DMS53 (cell line): Measurements from ENCODE around the gene CCR7.
A peak's percentile ranks its signal among the peaks of the same experiment; 100 is the strongest.
"Not testable (repeated sequence)": the region's sequence is repeated elsewhere in the genome, so short reads cannot be mapped to it uniquely, and the experiment has no call there.

Experiments used
- DNase-seq: peaks from one replicate; lab custom pipeline; 2025; lab: John Stamatoyannopoulos, UW

CCR7 gene

DNA sequence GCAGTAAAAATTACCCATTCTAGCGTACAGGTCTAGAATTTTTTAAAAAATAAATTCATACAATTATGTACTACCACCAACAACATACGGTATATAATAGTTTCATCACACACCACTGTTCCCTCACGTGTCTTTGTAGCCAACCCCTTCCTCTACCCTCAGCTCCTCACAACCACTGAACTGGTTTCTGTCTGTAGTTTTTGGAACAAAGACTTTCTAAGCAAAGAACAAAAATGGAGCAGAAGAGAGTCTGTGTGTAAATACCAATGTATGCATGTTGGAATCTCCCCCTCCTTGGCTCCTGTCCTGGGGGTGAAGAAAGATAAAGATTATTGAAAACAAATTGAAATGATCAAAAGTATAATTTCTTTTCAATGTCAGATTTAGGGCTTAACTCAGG is 31.9 kb upstream of the CCR7 start:
- no peak for DNase-seq

DNA sequence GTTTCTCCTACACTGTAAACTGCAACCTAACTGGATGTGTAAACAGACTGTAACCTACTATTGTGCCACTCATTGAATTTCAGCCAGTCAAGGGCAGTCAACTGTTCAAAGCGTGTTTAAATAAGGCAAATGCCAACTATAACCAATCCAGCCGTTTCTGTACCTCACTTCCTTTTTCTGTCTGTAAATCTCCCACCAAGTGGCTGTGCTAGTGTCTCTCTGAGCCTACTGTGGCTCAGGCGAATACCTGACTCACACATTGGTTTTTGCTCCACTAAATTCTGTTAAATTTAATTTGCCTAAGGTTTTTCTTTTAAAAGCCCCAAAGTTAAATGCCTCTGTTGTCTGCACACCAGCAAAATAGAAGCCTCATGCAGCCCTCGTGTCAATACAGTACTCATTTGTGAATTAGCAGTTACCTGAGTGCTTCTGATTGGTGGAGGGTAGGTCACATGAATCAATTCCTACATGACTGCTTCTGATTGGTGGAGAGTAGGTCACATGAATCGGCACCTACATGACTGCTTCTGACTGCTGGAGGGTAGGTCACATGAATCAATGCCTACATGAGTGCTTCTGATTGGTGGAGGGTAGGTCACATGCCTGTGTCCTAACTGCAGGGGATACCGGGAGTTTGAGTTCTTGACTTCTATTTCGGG is 31.1 kb upstream of the CCR7 start:
- DNase-seq: peak; percentile 52

DNA sequence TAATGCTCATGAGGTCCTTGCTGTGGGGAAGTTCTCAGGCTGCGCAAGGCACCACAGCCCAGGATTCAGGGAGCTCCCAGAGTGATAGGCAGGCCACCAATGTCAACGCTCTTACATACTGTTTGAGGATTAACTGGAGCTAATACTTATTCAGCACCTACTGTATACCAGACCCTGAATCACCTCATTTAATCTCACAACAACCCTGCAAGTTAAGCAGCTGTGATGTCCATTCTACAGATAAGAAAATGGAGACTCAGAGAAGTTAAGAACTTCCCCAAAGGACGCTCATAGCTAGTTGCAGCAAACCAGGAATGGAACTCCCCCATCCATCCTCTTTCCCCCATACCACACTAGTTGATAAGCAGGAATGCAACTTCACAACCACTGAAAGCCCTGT is 25.5 kb upstream of the CCR7 start:
- DNase-seq: no peak

DNA sequence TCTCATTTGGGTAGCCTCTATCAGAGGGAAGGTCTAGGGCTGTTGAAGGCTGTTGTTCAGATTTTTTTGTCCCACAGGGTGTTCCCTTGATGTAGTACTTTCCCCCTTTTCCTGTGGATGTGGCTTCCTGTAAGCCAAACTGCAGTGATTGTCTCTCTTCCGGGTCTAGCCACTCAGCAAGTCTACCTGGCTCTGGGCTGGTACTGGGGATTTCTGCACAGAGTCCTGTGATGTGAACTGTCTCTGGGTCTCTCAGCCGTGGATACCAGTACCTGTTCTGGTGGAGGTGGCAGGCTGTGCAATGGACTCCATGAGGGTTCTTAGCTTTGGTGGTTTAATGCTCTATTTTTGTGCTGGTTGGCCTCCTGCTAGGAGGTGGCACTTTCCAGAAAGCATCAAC is 23.3 kb upstream of the CCR7 start:
- no peak for DNase-seq

DNA sequence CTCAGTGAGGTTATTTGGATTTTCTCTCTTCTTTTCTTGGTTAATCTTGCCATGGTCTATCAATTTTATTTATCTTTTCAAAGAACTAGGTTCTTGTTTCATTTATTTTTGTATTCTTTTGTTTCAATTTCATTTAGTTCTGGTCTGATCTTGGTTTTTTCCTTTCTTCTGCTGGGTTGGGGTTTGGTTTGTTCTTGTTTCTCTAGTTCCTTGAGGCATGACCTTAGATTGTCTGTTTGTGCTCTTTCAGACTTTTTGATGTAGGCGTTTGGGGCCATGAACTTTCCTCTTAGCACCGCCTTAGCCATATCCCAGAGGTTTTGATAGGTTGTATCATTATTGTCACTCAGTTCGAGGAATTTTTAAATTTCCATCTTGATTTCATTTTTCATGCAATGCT is 21.0 kb upstream of the CCR7 start:
- DNase-seq: not testable (repeated sequence)

DNA sequence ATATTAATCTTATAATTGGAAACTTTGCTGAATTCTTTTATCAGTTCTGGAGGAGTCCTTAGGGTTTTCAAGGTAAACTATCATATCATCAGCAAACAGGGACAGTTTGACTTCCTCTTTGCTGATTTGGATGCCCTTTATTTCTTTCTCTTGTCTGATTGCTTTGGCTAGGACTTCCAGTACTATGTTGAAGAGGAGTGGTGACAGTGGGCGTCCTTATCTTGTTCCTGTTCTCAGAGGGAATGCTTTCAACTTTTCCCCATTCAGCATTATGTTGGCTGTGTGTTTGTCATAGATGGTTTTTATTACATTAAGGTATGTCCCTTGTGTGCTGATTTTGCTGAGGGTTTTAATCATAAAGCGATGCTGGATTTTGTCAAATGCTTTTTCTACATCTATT is 19.7 kb upstream of the CCR7 start:
- not testable (repeated sequence) for DNase-seq

DNA sequence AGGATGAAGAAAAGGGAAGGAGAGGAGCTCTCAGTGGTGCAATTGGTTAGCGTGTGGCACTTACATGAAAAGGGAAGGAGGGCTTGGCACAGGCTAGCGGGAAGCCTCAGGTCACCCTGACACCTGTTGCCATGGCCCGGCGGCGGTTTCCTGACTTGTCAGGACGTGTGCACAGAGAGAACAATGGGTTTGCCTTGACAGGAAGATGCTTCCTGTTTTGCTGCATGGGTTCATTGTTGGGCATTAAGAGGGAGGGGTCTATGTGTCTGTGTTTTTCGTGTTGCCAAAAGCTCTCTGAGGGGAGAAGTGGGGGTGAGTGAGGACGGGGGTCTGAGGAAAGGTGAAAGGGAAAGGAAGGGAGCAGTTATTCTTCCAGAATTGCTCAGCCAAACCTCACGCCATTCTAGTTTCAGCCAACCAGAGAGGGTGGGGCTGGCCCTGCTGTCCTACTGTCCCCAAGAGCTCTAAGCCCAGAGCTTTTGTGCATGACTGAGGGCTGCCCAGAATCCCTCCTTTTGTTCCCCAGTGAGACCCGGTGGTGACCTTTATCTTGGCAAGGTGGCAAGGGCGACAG is 17.1 kb upstream of the CCR7 start:
- peak; percentile 75 for DNase-seq

DNA sequence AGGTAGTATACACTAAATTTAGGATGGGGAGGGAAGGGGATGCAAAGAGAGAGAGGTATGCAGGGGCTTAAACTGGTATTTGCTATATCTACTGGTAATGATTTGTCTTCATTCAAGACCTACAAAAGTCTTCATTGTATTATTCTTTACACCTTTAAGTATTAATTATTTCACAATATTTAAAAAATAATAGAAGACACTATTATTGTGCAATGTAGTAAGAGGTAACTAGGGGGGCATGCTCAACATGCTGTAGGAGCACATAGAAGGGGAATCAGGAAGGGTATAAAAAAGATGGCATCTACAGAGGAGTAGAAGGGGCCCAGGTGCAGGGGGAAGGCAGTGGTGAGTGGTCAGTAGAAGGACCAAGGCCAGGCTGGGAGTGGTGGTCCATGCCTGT is 14.9 kb upstream of the CCR7 start:
- DNase-seq: no peak

DNA sequence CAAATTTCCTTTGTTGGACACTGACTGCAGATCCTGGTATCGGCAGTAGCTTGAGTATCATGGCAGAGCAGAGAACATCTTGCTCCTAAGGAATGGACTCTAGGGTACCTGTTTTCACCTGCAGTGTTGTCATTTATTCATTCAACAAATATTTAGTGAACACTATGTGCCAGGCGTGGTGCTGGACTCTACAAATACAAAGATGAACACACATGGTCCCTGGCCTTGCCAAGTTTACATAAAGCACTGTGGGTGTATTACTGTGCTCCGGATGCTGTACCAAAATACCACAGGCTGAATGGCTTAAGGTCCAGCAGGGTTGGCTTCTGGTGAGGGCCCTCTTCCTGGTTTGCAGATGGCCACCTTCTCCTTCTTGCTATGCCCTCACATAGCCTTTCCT is 14.2 kb upstream of the CCR7 start:
- no peak for DNase-seq

DNA sequence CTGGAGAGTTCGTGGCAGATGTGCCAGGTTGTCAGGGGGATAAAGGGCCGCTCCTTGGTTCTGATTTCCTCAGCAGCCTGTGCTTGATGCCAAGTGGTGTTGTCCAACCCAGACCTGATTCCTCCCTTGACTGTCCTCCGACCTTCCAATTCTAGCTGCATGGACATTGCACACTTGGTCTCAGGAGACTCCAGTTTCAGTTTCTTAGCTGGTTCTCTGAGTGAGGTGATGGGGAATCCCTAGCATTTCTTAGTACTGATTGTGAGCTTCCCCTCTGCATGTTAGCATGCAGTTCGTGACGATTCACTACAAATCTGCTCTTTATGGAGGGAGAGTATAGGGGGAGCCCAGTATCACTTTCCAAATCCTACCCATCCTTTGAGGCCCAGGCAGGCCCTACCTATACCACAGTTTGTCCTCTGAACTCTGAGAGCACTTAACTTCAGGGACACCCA is 12.4 kb upstream of the CCR7 start:
- no peak for DNase-seq

DNA sequence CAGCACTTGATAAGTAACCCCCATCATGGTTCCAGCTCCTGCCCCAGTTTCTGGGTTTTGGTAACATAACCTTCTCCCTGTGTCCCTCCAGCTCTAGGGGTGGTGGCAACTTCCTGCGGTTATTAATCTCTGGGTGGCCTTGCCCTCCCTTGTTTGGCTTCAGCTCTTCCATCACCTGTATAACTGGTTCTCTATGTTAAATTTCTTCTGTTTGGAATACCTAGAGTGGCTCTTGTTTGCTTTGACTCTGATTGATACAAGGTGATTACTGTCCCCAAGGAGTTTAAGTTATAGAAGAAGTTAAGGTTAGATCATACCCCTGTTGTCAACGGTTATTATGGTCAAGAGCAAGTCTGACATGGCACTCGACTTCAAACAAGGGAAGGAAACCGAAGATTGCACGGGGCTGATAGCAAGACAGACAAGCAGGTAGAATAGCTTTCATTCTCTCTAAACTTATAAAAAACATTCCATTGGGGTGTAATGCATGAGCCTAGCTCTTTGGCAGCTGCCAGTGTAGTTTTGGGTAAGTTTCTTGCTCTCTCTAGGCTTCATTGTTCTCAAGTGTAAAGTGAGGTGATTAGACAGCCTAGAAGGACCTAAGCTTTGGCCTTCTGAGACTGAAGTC is 11.0 kb upstream of the CCR7 start:
- no peak for DNase-seq

DNA sequence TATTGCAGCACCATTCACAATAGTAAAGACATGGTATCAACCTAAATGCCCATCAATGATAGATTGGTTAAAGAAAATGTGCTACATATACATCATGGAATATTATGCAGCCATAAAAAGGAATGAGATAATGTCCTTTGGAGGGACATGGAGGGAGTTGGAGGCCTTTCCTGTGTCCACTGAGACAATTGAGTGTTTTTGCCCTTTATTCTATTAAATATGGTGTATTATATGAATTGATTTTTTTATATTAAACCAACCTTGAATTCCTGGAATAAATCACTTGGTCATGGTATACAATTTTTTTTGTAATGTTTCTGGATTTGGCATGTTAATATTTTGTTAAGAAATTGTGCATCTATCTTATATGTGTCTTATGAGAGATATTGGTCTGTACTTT is 9.0 kb upstream of the CCR7 start:
- DNase-seq: no peak

DNA sequence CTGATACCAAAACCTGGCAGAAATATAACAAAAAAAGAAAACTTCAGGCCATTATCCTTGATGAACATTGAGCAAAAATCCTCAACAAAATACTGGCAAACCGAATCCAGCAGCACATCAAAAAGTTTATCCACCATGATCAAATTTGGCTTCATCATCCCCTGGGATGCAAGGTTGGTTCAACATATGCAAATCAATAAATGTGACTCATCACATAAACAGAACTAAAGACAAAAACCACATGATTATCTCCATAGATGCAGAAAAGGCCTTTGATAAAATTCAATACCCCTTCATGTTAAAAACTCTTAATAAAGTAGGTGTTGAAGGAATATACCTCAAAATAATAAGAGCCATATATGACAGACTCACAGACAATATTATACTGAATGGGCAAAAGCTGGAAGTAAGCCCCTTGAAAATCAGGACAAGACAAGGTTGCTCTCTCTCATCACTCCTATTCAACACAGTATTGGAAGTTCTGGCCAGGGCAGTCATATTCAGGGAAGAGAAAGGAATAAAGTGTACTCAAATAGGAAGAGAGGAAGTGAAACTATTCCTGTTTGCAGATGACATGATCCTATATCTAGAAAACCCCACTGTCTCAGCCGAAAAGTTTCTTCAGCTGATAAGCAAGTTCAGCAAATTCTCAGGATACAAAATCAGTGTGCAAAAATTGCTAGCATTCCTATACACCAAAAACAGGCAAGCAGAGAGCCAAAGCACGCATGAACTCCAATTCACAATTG is 7.1 kb upstream of the CCR7 start:
- not testable (repeated sequence) for DNase-seq

DNA sequence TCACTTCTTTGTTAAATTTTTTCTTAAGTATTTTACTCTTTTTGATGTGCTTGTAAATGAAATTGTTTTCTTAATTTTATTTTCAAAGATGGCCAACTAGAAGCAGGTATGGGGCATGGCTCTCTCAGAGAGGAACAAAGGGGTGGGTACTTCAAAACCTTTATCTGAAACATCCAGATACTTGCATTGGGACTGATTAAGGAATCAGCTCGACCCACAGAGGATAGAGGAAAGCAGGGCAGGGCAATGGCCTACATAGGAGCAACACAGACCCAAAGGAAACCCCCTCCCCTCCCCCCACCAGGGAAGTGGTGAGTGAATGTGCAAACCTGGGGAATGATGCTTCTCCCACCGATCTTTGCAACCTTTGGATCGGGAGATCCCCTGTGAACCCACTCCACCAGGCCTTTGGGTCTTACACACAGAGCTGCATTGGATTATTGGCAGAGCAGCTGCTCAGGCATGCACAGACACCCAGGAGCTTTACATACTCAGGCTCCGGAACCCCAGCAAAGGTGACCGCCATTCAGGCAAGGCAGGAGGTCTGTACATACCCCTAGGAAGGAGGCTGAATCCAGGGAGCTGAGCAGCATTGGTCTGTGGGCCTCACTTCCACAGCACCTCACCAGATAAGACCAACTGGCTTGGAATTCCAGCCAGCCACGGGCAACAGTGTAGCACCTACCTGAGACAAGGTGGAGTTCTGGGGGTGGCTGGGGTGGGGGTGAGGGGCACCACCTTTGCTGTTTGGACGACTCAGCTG is 3.0 kb upstream of the CCR7 start:
- DNase-seq: no peak

DNA sequence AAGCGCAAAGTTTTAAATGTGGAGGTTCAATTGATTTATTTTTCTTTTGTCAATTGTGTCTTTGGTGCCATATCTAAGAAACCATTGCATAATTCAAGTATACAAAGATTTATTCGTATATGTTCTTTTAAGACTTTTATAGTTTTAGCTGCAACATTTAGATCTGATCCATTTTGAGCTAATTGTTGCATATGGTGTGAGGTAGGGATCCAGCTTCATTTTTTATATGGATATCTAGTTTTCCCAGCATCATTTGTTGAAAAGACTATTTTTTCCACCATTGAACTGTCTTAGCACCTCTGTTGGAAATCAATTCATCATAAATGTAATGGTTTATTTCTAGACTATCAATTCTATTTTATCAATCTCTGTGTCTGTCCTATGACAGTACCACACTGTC is 2.1 kb upstream of the CCR7 start:
- DNase-seq: no peak

DNA sequence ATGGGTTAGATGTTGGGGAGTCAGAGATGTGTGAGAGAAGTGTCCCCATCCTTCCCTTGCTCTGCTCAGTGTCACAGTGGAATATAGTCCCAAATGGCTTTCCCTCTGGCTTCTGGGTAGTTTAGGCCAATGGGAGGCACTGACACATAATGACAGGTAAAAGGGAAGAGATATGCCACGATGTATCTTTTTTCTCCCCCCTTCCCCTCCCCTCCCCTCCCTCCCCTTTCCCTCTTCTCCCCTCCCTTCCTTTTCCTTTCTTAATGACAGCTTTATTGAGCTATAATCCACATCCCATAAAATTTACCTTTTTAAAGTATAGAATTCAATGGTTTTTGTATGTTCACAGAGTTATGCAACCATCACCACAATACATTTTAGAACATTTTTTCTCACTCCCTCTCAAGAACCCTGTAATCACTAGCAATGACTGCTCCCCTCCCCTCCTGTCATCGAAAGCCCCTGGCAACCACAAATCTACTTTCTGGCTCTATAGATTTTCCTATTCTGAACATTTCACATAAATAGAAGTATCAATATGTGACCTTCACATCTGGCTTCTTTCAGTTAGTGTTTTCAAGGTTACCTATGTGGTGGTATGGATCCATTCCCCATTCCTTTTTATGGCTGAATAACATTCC is 617 bp upstream of the CCR7 start:
- DNase-seq: no peak

DNA sequence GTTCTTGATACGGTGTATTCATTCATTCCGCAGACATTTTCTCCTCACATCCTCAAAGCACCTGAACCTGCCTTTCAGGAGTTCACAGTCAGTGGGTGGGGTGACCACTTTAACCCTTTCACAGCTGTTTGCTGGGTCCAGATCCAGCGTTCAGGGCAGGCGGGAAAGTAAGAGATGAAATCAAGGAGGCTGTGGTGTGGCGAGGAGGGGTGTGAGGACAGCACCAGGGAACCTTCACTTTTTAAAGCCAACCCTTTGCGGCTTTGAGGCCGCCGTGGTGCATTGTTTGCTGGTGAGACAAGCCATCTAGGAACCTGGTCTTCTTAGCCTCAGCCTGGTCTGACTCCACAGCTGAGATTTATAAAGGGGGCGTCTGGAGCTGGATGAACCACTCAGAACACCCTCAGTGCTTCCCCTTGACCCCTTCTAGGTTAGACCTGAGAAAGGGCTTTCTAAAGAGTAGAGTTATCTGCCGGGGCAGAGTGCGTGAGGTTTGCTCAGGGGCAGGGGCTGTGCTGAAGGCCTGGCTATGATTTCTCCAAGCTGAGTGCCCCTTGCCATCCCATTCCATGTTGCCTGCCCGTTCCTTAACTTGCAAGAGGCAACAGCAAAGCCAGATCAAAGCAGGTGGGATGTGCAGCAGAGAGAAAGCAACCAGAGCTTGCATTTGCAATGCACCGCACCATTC is 933 bp downstream of the CCR7 start:
- DNase-seq: no peak

DNA sequence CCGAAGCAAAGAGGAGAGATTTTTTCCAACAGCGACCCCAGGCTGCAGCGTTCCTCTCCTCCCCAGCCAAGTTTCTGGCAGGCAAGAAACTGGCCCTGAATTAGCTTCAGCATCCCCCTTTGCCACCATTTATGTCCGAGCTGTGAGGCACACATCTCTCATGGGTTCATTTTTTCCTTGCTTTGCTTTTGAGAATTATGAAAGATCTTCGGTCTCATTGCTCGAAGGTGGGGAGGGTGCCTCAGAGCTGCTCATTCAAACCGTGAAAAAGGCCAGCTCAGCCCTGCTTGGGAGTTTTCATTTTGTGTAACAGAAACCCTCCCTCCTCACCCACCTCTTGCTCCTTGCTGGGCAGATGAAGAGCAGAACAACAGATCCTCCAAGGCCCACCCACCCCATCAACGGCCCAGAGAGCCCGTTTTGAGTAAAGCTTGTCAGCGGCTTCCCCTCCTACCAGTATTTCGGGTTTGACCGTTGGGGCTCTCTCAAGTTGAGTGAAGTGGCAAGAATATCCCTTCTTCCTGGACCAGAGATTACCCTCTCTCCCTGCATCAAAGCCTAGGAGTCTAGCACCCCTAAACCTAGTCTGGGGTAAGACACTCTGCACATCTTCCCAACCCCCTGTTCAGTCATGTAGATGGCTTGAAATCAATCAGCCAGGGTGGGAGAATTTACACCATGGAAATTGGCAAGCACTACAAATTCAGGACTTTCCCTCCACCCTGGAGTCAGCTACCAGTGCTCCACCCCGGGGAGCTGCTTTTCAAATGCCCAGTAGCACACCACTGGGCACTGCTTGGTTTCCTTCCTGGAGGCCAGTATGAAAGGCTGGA is 1.8 kb downstream of the CCR7 start:
- DNase-seq: no peak

DNA sequence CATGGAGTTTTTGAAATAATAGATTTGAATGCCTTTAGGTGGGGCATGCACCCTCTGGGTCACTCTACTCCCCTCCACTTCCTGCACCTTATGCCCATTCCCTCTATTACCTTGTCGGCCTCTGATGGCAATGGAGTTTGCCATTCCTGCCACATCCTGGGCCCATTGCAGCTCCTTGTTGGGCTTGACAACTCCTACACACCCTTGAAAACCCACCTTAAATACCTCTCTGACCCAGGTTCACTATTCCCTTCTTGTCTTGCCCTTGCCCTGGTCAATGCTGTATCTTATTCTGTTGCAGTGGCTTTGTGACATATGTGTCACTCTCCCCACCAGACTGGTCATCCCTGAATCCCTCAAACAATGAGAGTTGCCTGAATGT is 2.4 kb downstream of the CCR7 start:
- no peak for DNase-seq

DNA sequence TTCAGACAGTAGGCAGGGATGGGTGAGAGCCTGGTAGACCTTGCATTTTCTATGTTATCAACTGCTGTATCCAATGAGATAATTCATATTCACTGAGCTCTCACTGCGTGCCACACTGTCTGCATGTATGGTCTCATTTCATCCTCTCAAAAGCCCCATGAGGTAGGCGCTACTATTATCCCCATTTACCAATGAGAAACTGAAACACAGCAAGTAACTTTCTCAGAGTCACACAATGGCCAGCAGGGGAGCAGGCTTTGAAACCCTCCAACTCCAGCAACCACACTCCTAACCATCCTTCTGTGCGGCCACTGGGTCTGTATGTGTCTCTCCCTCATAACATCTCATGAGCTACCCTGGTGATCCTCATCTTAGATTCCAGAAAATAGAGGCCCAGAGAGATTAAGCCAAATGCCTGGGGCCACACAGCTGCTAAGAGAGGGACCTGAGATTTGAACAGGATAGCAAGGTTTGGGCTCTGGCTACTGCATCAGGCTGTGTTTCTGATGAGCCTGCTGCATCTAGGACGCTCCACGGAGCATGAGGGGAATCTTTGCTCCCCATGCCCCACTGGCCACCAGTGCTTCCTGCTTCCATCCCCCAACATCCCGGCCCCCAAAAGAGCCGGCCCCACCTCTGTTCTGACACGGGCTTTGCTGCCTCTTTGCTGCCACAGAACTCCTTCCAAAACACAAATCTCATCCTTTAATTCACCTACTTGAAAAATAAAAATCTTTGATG is 3.2 kb downstream of the CCR7 start:
- DNase-seq: no peak
